ENCODE measurements around the gene PLXNA2. TPM values are rescaled to one million over a fixed set of nuclear protein-coding genes. Genes with fewer than 3 reads are reported as not detected.

Gene PLXNA2
- total and polyA plus RNA-seq, 2 of the 13 experiments (the other 11 are each of a cell fraction or from before 2014, with no cell fraction given): 1.1 to 2.1 TPM

GRCh38 chr1:208245185-208245705, 1.1 kb upstream of the PLXNA2 start (continued):
- TF ChIP-seq UBTF (CRISPR knock-in tag; IDR thresholded peaks at IDR 0.05) (peak; percentile 53), SMC3 (IDR thresholded peaks at IDR 0.05; ENCODE audit: low read length) (peak; percentile 89), CBX5 (CRISPR knock-in tag; IDR thresholded peaks at IDR 0.05; ENCODE audit: borderline replicate concordance) (peak; percentile 62; the same call in 1 of the 2 replicates), ZNF792 (CRISPR knock-in tag; IDR thresholded peaks at IDR 0.05) (0 out of 2 replicates have a peak, but pooled peaks have one; percentile 46), ZNF274 (CRISPR knock-in tag; IDR thresholded peaks at IDR 0.05) (no peak), FOXA1 (IDR thresholded peaks at IDR 0.05) (no peak), FOXA1 (CRISPR knock-in tag; IDR thresholded peaks at IDR 0.05) (no peak), ZFYVE20 (CRISPR knock-in tag; IDR thresholded peaks at IDR 0.05; ENCODE audit: borderline replicate concordance, low read depth) (no peak), HDAC1 (CRISPR knock-in tag; IDR thresholded peaks at IDR 0.05) (0 out of 2 replicates have a peak, but pooled peaks have one; percentile 4), FOXK1 (CRISPR knock-in tag; IDR thresholded peaks at IDR 0.05; ENCODE audit: borderline replicate concordance, low read depth) (0 out of 2 replicates have a peak, but pooled peaks have one; percentile 30), ZBTB7B (CRISPR knock-in tag; IDR thresholded peaks at IDR 0.05) (peak; percentile 49; the same call in 1 of the 2 replicates), SOX6 (IDR thresholded peaks at IDR 0.05) (no peak), SOX6 (CRISPR knock-in tag; IDR thresholded peaks at IDR 0.05) (no peak), ZNF282 (IDR thresholded peaks at IDR 0.05; ENCODE audit: partially characterized antibody) (no peak), ZFP90 (CRISPR knock-in tag; IDR thresholded peaks at IDR 0.05; ENCODE audit: borderline replicate concordance) (no peak), ZNF124 (CRISPR knock-in tag; IDR thresholded peaks at IDR 0.05) (0 out of 2 replicates have a peak, but pooled peaks have one; percentile 33), EEA1 (CRISPR knock-in tag; IDR thresholded peaks at IDR 0.05; ENCODE audit: borderline replicate concordance) (no peak), MAFG (CRISPR knock-in tag; IDR thresholded peaks at IDR 0.05) (no peak), NR2F1 (CRISPR knock-in tag; IDR thresholded peaks at IDR 0.05) (no peak), HMGA1 (CRISPR knock-in tag; conservative IDR thresholded peaks at IDR 0.05) (no peak), ZNF614 (CRISPR knock-in tag; IDR thresholded peaks at IDR 0.05; ENCODE audit: borderline replicate concordance) (peak; percentile 70; the same call in 1 of the 2 replicates), SOX13 (IDR thresholded peaks at IDR 0.05) (no peak), SOX13 (CRISPR knock-in tag; conservative IDR thresholded peaks at IDR 0.05 in 1 of 2, IDR thresholded peaks at IDR 0.05 in 1 of 2) (peak in 1 of 2 experiments; percentile 15; a peak in 1 of 4 replicates)
- TF ChIP-seq, protein P1, sequence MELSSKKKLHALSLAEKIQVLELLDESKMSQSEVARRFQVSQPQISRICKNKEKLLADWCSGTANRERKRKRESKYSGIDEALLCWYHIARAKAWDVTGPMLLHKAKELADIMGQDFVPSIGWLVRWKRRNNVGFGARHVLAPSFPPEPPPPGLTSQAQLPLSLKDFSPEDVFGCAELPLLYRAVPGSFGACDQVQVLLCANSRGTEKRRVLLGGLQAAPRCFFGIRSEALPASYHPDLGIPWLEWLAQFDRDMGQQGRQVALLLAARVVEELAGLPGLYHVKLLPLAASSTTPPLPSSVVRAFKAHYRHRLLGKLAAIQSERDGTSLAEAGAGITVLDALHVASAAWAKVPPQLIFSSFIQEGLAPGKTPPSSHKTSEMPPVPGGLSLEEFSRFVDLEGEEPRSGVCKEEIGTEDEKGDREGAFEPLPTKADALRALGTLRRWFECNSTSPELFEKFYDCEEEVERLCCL (CRISPR knock-in tag; IDR thresholded peaks at IDR 0.05; ENCODE audit: borderline replicate concordance): no peak
- TF ChIP-seq, protein P2, sequence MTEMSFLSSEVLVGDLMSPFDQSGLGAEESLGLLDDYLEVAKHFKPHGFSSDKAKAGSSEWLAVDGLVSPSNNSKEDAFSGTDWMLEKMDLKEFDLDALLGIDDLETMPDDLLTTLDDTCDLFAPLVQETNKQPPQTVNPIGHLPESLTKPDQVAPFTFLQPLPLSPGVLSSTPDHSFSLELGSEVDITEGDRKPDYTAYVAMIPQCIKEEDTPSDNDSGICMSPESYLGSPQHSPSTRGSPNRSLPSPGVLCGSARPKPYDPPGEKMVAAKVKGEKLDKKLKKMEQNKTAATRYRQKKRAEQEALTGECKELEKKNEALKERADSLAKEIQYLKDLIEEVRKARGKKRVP (CRISPR knock-in tag; IDR thresholded peaks at IDR 0.05): no peak
- TF ChIP-seq, protein P3, sequence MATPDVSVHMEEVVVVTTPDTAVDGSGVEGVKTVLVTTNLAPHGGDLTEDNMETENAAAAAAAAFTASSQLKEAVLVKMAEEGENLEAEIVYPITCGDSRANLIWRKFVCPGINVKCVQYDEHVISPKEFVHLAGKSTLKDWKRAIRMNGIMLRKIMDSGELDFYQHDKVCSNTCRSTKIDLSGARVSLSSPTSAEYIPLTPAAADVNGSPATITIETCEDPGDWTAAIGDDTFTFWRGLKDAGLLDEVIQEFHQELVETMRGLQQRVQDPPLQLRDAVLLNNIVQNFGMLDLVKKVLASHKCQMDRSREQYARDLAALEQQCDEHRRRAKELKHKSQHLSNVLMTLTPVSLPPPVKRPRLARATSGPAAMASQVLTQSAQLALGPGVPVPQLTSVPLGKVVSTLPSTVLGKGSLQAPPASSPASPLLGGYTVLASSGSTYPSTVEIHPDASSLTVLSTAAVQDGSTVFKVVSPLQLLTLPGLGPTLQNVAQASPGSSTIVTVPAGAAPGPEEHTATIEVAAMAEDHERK (CRISPR knock-in tag; IDR thresholded peaks at IDR 0.05; ENCODE audit: low read depth): no peak

Measured in HepG2 (cell line).